HepG2 (cell line): ENCODE results near the gene MYPN. TPM values are rescaled to one million over a fixed set of nuclear protein-coding genes. Genes with fewer than 3 reads are reported as not detected.
A peak's percentile ranks its signal among the peaks of the same experiment; 100 is the strongest.

Experiments
- CERS6 ChIP-seq: sonication (generic); formaldehyde crosslinking; IDR thresholded peaks from 2 replicates; pipeline ENCODE4 v1.5.0; 2020; ENCODE audit warnings: missing genetic modification reagents
- DPF2 ChIP-seq: sonication (generic); formaldehyde crosslinking; IDR thresholded peaks from 2 replicates; pipeline ENCODE4 v1.4.0; 2020; ENCODE audit warnings: mild to moderate bottlenecking, low read depth, missing genetic modification reagents, borderline replicate concordance
- HNRNPK ChIP-seq: fragments of 200-400 bp; formaldehyde crosslinking; IDR thresholded peaks from 2 replicates; pipeline ENCODE4 v1.6.1; 2018; ENCODE audit warnings: low read length, low read depth, moderate library complexity, mild to moderate bottlenecking; ENCODE audit not compliant: poor library complexity, severe bottlenecking
- KLF12 ChIP-seq: sonication (generic); formaldehyde crosslinking; IDR thresholded peaks from 2 replicates; pipeline ENCODE4 v1.4.0; 2020; ENCODE audit warnings: missing genetic modification reagents, borderline replicate concordance
- MAFK ChIP-seq, 2 experiments: IDR thresholded peaks in 1 of 2; conservative IDR thresholded peaks in 1 of 2; 2 replicates each; pipeline ENCODE4 v1.6.1; 2011; ENCODE audit warnings: improper control_type of control experiment in 2 of 2, low read length in 2 of 2
- RBM22 ChIP-seq: fragments of 200-400 bp; formaldehyde crosslinking; optimal IDR thresholded peaks from 2 replicates; pipeline ENCODE3; 2017; ENCODE audit warnings: mild to moderate bottlenecking, low read length, moderate library complexity
- SNAI1 ChIP-seq: sonication (generic); formaldehyde crosslinking; IDR thresholded peaks from 2 replicates; pipeline ENCODE4 v1.5.0; 2020; ENCODE audit warnings: mild to moderate bottlenecking, missing genetic modification reagents, borderline replicate concordance
- TOE1 ChIP-seq: sonication (generic); formaldehyde crosslinking; IDR thresholded peaks from 2 replicates; pipeline ENCODE4 v1.4.0; 2020; ENCODE audit warnings: mild to moderate bottlenecking, missing genetic modification reagents
- TRAFD1 ChIP-seq: sonication (generic); formaldehyde crosslinking; IDR thresholded peaks from 2 replicates; pipeline ENCODE4 v1.5.1; 2020; ENCODE audit warnings: missing genetic modification reagents, mild to moderate bottlenecking, borderline replicate concordance
- ZNF7 ChIP-seq: IDR thresholded peaks from 2 replicates; pipeline ENCODE4 v1.6.1; 2016; ENCODE audit warnings: missing biosample characterization, missing genetic modification reagents
- ZNF709 ChIP-seq: sonication (generic); formaldehyde crosslinking; IDR thresholded peaks from 2 replicates; pipeline ENCODE4 v1.5.0; 2020; ENCODE audit warnings: mild to moderate bottlenecking, missing genetic modification reagents
- ZNF788 ChIP-seq: sonication (generic); formaldehyde crosslinking; IDR thresholded peaks from 2 replicates; pipeline ENCODE4 v1.5.0; 2020; ENCODE audit warnings: mild to moderate bottlenecking, missing genetic modification reagents, borderline replicate concordance
- polyA plus RNA-seq, 8 experiments: library from polyadenylated mRNA; depleted of rRNA in 3 of 8; stranded (reverse) in 7 of 8; unstranded in 1 of 8; fragments of >200 nt; fragmentation: Illumina TruSeq in 4 of 8; extraction: Trizol in 4 of 8; gene quantifications; 2 replicates each; pipeline versions ENCODE4 v1.2.1 to v1.2.3, GENCODE V29; 2011 to 2016; ENCODE audit warnings: low read depth in 4 of 8, missing spikeins in 1 of 8, mixed read lengths in 1 of 8; ENCODE audit not compliant: insufficient read depth in 1 of 8
- total RNA-seq, 5 experiments: library from RNA; depleted of rRNA; stranded (reverse); fragments of >200 nt; fragmentation: Illumina TruSeq; extraction: Trizol; gene quantifications; 2 replicates each; pipeline ENCODE4 v1.2.3, GENCODE V29; 2016; ENCODE audit warnings: low read depth in 1 of 5
- TF ChIP-seq, protein P1 (sequence below): sonication (generic); formaldehyde crosslinking; IDR thresholded peaks from 2 replicates; pipeline ENCODE4 v1.4.0; 2020; ENCODE audit warnings: missing genetic modification reagents
- TF ChIP-seq, protein P2 (sequence below): sonication (generic); formaldehyde crosslinking; IDR thresholded peaks from 2 replicates; pipeline ENCODE4 v1.8.0; 2022; ENCODE audit warnings: mild to moderate bottlenecking, missing genetic modification reagents, moderate library complexity
- TF ChIP-seq, protein P3 (sequence below): IDR thresholded peaks from 2 replicates; pipeline ENCODE4 v1.6.1; 2016; ENCODE audit warnings: mild to moderate bottlenecking

MYPN gene
- total and polyA plus RNA-seq, 2 of the 13 experiments (the other 11 are each of a cell fraction or from before 2014, with no cell fraction given), result not detected

- TF ChIP-seq, protein P1, sequence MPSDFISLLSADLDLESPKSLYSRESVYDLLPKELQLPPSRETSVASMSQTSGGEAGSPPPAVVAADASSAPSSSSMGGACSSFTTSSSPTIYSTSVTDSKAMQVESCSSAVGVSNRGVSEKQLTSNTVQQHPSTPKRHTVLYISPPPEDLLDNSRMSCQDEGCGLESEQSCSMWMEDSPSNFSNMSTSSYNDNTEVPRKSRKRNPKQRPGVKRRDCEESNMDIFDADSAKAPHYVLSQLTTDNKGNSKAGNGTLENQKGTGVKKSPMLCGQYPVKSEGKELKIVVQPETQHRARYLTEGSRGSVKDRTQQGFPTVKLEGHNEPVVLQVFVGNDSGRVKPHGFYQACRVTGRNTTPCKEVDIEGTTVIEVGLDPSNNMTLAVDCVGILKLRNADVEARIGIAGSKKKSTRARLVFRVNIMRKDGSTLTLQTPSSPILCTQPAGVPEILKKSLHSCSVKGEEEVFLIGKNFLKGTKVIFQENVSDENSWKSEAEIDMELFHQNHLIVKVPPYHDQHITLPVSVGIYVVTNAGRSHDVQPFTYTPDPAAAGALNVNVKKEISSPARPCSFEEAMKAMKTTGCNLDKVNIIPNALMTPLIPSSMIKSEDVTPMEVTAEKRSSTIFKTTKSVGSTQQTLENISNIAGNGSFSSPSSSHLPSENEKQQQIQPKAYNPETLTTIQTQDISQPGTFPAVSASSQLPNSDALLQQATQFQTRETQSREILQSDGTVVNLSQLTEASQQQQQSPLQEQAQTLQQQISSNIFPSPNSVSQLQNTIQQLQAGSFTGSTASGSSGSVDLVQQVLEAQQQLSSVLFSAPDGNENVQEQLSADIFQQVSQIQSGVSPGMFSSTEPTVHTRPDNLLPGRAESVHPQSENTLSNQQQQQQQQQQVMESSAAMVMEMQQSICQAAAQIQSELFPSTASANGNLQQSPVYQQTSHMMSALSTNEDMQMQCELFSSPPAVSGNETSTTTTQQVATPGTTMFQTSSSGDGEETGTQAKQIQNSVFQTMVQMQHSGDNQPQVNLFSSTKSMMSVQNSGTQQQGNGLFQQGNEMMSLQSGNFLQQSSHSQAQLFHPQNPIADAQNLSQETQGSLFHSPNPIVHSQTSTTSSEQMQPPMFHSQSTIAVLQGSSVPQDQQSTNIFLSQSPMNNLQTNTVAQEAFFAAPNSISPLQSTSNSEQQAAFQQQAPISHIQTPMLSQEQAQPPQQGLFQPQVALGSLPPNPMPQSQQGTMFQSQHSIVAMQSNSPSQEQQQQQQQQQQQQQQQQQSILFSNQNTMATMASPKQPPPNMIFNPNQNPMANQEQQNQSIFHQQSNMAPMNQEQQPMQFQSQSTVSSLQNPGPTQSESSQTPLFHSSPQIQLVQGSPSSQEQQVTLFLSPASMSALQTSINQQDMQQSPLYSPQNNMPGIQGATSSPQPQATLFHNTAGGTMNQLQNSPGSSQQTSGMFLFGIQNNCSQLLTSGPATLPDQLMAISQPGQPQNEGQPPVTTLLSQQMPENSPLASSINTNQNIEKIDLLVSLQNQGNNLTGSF (CRISPR knock-in tag), result peak; percentile 37; the same call in 1 of the 2 replicates
- TF ChIP-seq ZNF7 (CRISPR knock-in tag), result no peak
- TF ChIP-seq TRAFD1 (CRISPR knock-in tag), result peak; percentile 21; the same call in 1 of the 2 replicates
- TF ChIP-seq MAFK (conservative IDR thresholded peaks at IDR 0.05 in 1 of 2, IDR thresholded peaks at IDR 0.05 in 1 of 2; ENCODE audit: low read length in 2 of 2), result no peak
- TF ChIP-seq, protein P2, sequence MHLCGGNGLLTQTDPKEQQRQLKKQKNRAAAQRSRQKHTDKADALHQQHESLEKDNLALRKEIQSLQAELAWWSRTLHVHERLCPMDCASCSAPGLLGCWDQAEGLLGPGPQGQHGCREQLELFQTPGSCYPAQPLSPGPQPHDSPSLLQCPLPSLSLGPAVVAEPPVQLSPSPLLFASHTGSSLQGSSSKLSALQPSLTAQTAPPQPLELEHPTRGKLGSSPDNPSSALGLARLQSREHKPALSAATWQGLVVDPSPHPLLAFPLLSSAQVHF (CRISPR knock-in tag), result 0 out of 2 replicates have a peak, but pooled peaks have one; percentile 58
- TF ChIP-seq TOE1 (CRISPR knock-in tag), result 0 out of 2 replicates have a peak, but pooled peaks have one; percentile 41
- 0 out of 2 replicates have a peak, but pooled peaks have one; percentile 44 for TF ChIP-seq ZNF709 (CRISPR knock-in tag)
- TF ChIP-seq CERS6 (CRISPR knock-in tag), result no peak
- TF ChIP-seq RBM22, result no peak
- peak; percentile 73; the same call in 1 of the 2 replicates for TF ChIP-seq KLF12 (CRISPR knock-in tag)
- peak; percentile 60 for TF ChIP-seq HNRNPK
- peak; percentile 80; the same call in 1 of the 2 replicates for TF ChIP-seq SNAI1 (CRISPR knock-in tag)
- TF ChIP-seq ZNF788, result peak; percentile 43; the same call in 1 of the 2 replicates
- TF ChIP-seq, protein P3, sequence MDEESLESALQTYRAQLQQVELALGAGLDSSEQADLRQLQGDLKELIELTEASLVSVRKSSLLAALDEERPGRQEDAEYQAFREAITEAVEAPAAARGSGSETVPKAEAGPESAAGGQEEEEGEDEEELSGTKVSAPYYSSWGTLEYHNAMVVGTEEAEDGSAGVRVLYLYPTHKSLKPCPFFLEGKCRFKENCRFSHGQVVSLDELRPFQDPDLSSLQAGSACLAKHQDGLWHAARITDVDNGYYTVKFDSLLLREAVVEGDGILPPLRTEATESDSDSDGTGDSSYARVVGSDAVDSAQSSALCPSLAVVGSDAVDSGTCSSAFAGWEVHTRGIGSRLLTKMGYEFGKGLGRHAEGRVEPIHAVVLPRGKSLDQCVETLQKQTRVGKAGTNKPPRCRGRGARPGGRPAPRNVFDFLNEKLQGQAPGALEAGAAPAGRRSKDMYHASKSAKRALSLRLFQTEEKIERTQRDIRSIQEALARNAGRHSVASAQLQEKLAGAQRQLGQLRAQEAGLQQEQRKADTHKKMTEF (CRISPR knock-in tag), result peak; percentile 72; the same call in 1 of the 2 replicates
- no peak for TF ChIP-seq DPF2 (CRISPR knock-in tag)
Measured at GRCh38 chr10:68074775-68075549, 34.3 kb upstream of the MYPN start, which contains the start of gene HERC4 (continued).
